Loucy (cell line): Measurements from ENCODE around the gene UPK3A.

Experiments
- H2AFZ ChIP-seq: fragments of 200-600 bp; sonication (generic); 2 replicates; pipeline ENCODE4 v1.6.0; 2016; ENCODE audit warnings: antibody characterized with exemption, mild to moderate bottlenecking, low read length, moderate library complexity
- H3F3A ChIP-seq: fragments of 200-600 bp; 2 replicates; pipeline ENCODE4 v1.6.0; 2016; ENCODE audit warnings: antibody characterized with exemption, low read depth, mild to moderate bottlenecking
- H3K27me3 ChIP-seq: fragments of 200-600 bp; sonication (generic); 2 replicates; pipeline ENCODE4 v1.6.1; 2014; ENCODE audit warnings: low read length, mild to moderate bottlenecking; ENCODE audit not compliant: insufficient read depth, poor library complexity, severe bottlenecking
- H3K36me3 ChIP-seq: fragments of 200-600 bp; sonication (generic); 2 replicates; pipeline ENCODE4 v1.6.1; 2016; ENCODE audit warnings: low read length; ENCODE audit not compliant: insufficient read depth
- H3K4me1 ChIP-seq: fragments of 200-600 bp; sonication (generic); 2 replicates; pipeline ENCODE4 v1.5.1; 2014; ENCODE audit warnings: low read length, mild to moderate bottlenecking; ENCODE audit not compliant: insufficient read depth, poor library complexity, severe bottlenecking
- H3K4me2 ChIP-seq: fragments of 200-600 bp; sonication (generic); 2 replicates; pipeline ENCODE4 v1.6.0; 2014; ENCODE audit warnings: antibody characterized with exemption, low read length, low read depth, mild to moderate bottlenecking; ENCODE audit not compliant: poor library complexity, severe bottlenecking
- H3K4me3 ChIP-seq: fragments of 200-600 bp; sonication (generic); 2 replicates; pipeline ENCODE4 v1.5.1; 2014; ENCODE audit warnings: low read length, mild to moderate bottlenecking, mixed read lengths; ENCODE audit not compliant: poor library complexity, severe bottlenecking
- H3K79me2 ChIP-seq: fragments of 200-600 bp; sonication (generic); 2 replicates; pipeline ENCODE4 v1.6.1; 2014; ENCODE audit warnings: low read length; ENCODE audit not compliant: insufficient read depth
- H3K9ac ChIP-seq: fragments of 200-600 bp; sonication (generic); 2 replicates; pipeline ENCODE4 v1.6.0; 2014; ENCODE audit warnings: mild to moderate bottlenecking, low read depth, low read length, moderate library complexity; ENCODE audit not compliant: poor library complexity, severe bottlenecking
- H3K9me2 ChIP-seq: fragments of 200-600 bp; sonication (generic); replicated peaks from 2 replicates; pipeline ENCODE4 v1.6.1; 2016; ENCODE audit warnings: low read depth, low read length, mixed read lengths
- H3K9me3 ChIP-seq: fragments of 200-600 bp; sonication (generic); 2 replicates; pipeline ENCODE4 v1.6.1; 2014; ENCODE audit warnings: mild to moderate bottlenecking, antibody characterized with exemption, low read length, low read depth; ENCODE audit not compliant: insufficient read depth
- H4K20me1 ChIP-seq: fragments of 200-600 bp; sonication (generic); 2 replicates; pipeline ENCODE4 v1.6.0; 2014; ENCODE audit warnings: antibody characterized with exemption, low read length, mild to moderate bottlenecking; ENCODE audit not compliant: insufficient read depth, poor library complexity, severe bottlenecking
- CTCF ChIP-seq: fragments of 200-600 bp; sonication (generic); conservative IDR thresholded peaks from 2 replicates; pipeline ENCODE4 v1.5.1; 2014; ENCODE audit warnings: mild to moderate bottlenecking, antibody characterized with exemption, low read length
- EZH2phosphoT487 ChIP-seq: fragments of 200-600 bp; IDR thresholded peaks from 2 replicates; pipeline ENCODE4 v1.6.1; 2018; ENCODE audit warnings: antibody characterized with exemption, mild to moderate bottlenecking, moderate library complexity, borderline replicate concordance

The UPK3A gene

GRCh38 chr22:45344334-45344733 lies 59.6 kb downstream of the UPK3A start:
- peaks cover 17% of the 10 kb centered on the region; the same call in 1 of the 2 replicates for H3K36me3 ChIP-seq
- no peaks in the 10 kb centered on the region for H3K79me2 ChIP-seq
- H3K27me3 ChIP-seq = no peaks in the 10 kb centered on the region
- H3F3A ChIP-seq = no peaks in the 10 kb centered on the region
- no peak overlapping the region for H3K4me3 ChIP-seq
- H2AFZ ChIP-seq = no peak overlapping the region
- peaks cover 6% of the 10 kb centered on the region for H3K4me1 ChIP-seq
- no peak overlapping the region for H3K9ac ChIP-seq
- no peak for TF ChIP-seq CTCF
- no peak for TF ChIP-seq EZH2phosphoT487
- H3K9me3 ChIP-seq = no peaks in the 10 kb centered on the region
- H3K9me2 ChIP-seq = no peaks in the 10 kb centered on the region
- H3K4me2 ChIP-seq = no peak overlapping the region
- H4K20me1 ChIP-seq = no peaks in the 10 kb centered on the region
